A673 (cell line): Measurements from ENCODE around the gene USP10. TPM values are rescaled to one million over a fixed set of nuclear protein-coding genes. Genes with fewer than 3 reads are reported as not detected.

ENCODE experiments used
- BruUV-seq: library from RNA; stranded (reverse); fragments of 400-500 nt; replicated peaks from 2 replicates; lab custom pipeline; 2021; lab: Mats Ljungman, UMichigan
- CTCF ChIA-PET: fragments of 300-600 bp; sonication (Branson Sonifier 250); formaldehyde crosslinking; loops from one replicate; lab custom pipeline; 2022; ENCODE audit warnings: antibody characterized with exemption; lab: Charles Lee
- POLR2A ChIA-PET: fragments of 300-600 bp; sonication (Branson Sonifier 250); formaldehyde crosslinking; loops from one replicate; lab custom pipeline; 2022; ENCODE audit warnings: antibody characterized with exemption; ENCODE audit not compliant: low non-redundant PET; lab: Charles Lee
- DNase-seq: peaks from one replicate; pipeline ENCODE4 v3.0.0-alpha.2; 2015; ENCODE audit warnings: low spot score
- H3K27ac ChIP-seq: fragments of 200-600 bp; sonication (generic); 2 replicates; pipeline ENCODE4 v1.5.1; 2016; ENCODE audit warnings: mixed run types, low read depth, mild to moderate bottlenecking, mixed read lengths, antibody characterized with exemption, low read length; ENCODE audit not compliant: poor library complexity, severe bottlenecking
- H3K27me3 ChIP-seq: fragments of 200-600 bp; sonication (generic); replicated peaks from 2 replicates; pipeline ENCODE4 v1.6.1; 2017; ENCODE audit warnings: mixed run types, low read depth, mild to moderate bottlenecking, mixed read lengths, antibody characterized with exemption, low read length; ENCODE audit not compliant: insufficient read depth, poor library complexity
- H3K36me3 ChIP-seq: fragments of 200-600 bp; sonication (generic); 2 replicates; pipeline ENCODE4 v1.6.1; 2016; ENCODE audit warnings: mixed run types, mild to moderate bottlenecking, mixed read lengths, antibody characterized with exemption, low read length; ENCODE audit not compliant: insufficient read depth, poor library complexity, severe bottlenecking
- H3K4me1 ChIP-seq: fragments of 200-600 bp; sonication (generic); 2 replicates; pipeline ENCODE4 v1.6.1; 2017; ENCODE audit warnings: mixed run types, mild to moderate bottlenecking, mixed read lengths, antibody characterized with exemption, low read length; ENCODE audit not compliant: insufficient read depth, poor library complexity, severe bottlenecking
- H3K4me3 ChIP-seq: fragments of 200-600 bp; sonication (generic); 2 replicates; pipeline ENCODE4 v1.5.1; 2016; ENCODE audit warnings: low read depth, mixed run types, mild to moderate bottlenecking, mixed read lengths, low read length; ENCODE audit not compliant: poor library complexity, severe bottlenecking
- H3K9me3 ChIP-seq: fragments of 200-600 bp; sonication (generic); 2 replicates; pipeline ENCODE4 v1.6.1; 2016; ENCODE audit warnings: mixed run types, low read depth, mild to moderate bottlenecking, mixed read lengths, antibody characterized with exemption, low read length; ENCODE audit not compliant: poor library complexity, severe bottlenecking
- CTCF ChIP-seq: fragments of 300-800, 200-600 bp; sonication (generic); conservative IDR thresholded peaks from 2 replicates; pipeline ENCODE4 v1.5.1; 2017; ENCODE audit warnings: low read depth, mild to moderate bottlenecking, antibody characterized with exemption, low read length, moderate library complexity, mixed read lengths
- EZH2 ChIP-seq: fragments of 200-600 bp; sonication (generic); IDR thresholded peaks from 2 replicates; pipeline ENCODE4 v1.6.1; 2017; ENCODE audit warnings: borderline replicate concordance, low read depth, mild to moderate bottlenecking, mixed read lengths, antibody characterized with exemption, low read length; ENCODE audit not compliant: poor library complexity, severe bottlenecking
- intact Hi-C: fragments of 100-400 bp; cut with micrococcal nuclease; formaldehyde crosslinking; loops from one replicate; pipeline ENCODE4 v1.10.0; 2022; ENCODE audit not compliant: unreplicated experiment
- total RNA-seq: library from RNA; stranded (reverse); gene quantifications from 2 replicates; pipeline ENCODE4 v1.2.3, GENCODE V29; 2021

USP10 gene
- total RNA-seq, 1 experiment from 2014 or later = 171 TPM

GRCh38 chr16:84726669-84727467 is 27.1 kb downstream of the USP10 start:
- ChIA-PET POLR2A (interaction anchor here (0.6 kb wide), 1 partner anchor 7 kb away, joined by 4 read pairs; no protein-coding TSS in a partner anchor), CTCF (interaction anchor here (0.6 to 3.0 kb wide), 8 partner anchors 12 to 221 kb away, joined by 3 to 21 read pairs (median 6); no protein-coding TSS in a partner anchor)
- H3K4me3 ChIP-seq = no peak overlapping the region
- H3K27ac ChIP-seq = peak overlapping the region; percentile 34
- no TSS peak for BruUV-seq
- no peak for DNase-seq
- TF ChIP-seq CTCF (no peak), EZH2 (no peak)
- H3K27me3 ChIP-seq = no peaks in the 10 kb centered on the region
- H3K4me1 ChIP-seq = peaks cover 90% of the 10 kb centered on the region
- H3K9me3 ChIP-seq = no peaks in the 10 kb centered on the region
- H3K36me3 ChIP-seq = no peaks in the 10 kb centered on the region
- intact Hi-C loops = loop anchor here (2.0 kb wide), 2 partner anchors 104 to 216 kb away; no protein-coding TSS in a partner anchor

- Histone ChIP-seq H3K36me3 (no peaks in the 10 kb centered on the region), H3K4me3 (peak overlapping the region; percentile 33), H3K9me3 (no peaks in the 10 kb centered on the region), H3K4me1 (peaks cover 88% of the 10 kb centered on the region), H3K27ac (peak overlapping the region; percentile 74), H3K27me3 (no peaks in the 10 kb centered on the region)
- BruUV-seq = no TSS peak
- no peak for DNase-seq
- no peak for TF ChIP-seq EZH2
- TF ChIP-seq CTCF = no peak
- ChIA-PET POLR2A (interaction anchor here (0.7 kb wide), 1 partner anchor 156 kb away, joined by 3 read pairs; no protein-coding TSS in a partner anchor), CTCF (interaction anchor here (0.6 kb wide), 1 partner anchor 218 kb away, joined by 3 read pairs; no protein-coding TSS in a partner anchor)
- intact Hi-C loops = no loop called here
Measured at GRCh38 chr16:84728853-84729424, 29.1 kb downstream of the USP10 start.

GRCh38 chr16:84729716-84730320 is 30.0 kb downstream of the USP10 start:
- Histone ChIP-seq H3K27ac (peak overlapping the region; percentile 74), H3K4me3 (peak overlapping the region; percentile 33), H3K4me1 (peaks cover 89% of the 10 kb centered on the region), H3K27me3 (no peaks in the 10 kb centered on the region), H3K36me3 (no peaks in the 10 kb centered on the region), H3K9me3 (no peaks in the 10 kb centered on the region)
- TSS peak; percentile 92 for BruUV-seq
- no peak for DNase-seq
- POLR2A ChIA-PET = interaction anchor here (0.6 to 0.7 kb wide), 3 partner anchors 29 to 206 kb away, joined by 3 to 6 read pairs (median 3); no protein-coding TSS in a partner anchor
- intact Hi-C loops = no loop called here
- no peak for TF ChIP-seq EZH2
- TF ChIP-seq CTCF = no peak
- CTCF ChIA-PET = interaction anchor here (0.7 to 0.9 kb wide), 2 partner anchors 9 to 664 kb away, joined by 3 to 5 read pairs; no protein-coding TSS in a partner anchor
